C1 segment of cervical spinal cord (tissue), 14 donors: ENCODE measurements around the gene MPST.
"Not testable (repeated sequence)": the region's sequence is repeated elsewhere in the genome, so short reads cannot be mapped to it uniquely, and the experiment has no call there.

ENCODE experiments used
- DNase-seq, 14 donors: peaks; one replicate each; lab custom pipeline; 2025; lab: John Stamatoyannopoulos, UW

MPST gene

DNA sequence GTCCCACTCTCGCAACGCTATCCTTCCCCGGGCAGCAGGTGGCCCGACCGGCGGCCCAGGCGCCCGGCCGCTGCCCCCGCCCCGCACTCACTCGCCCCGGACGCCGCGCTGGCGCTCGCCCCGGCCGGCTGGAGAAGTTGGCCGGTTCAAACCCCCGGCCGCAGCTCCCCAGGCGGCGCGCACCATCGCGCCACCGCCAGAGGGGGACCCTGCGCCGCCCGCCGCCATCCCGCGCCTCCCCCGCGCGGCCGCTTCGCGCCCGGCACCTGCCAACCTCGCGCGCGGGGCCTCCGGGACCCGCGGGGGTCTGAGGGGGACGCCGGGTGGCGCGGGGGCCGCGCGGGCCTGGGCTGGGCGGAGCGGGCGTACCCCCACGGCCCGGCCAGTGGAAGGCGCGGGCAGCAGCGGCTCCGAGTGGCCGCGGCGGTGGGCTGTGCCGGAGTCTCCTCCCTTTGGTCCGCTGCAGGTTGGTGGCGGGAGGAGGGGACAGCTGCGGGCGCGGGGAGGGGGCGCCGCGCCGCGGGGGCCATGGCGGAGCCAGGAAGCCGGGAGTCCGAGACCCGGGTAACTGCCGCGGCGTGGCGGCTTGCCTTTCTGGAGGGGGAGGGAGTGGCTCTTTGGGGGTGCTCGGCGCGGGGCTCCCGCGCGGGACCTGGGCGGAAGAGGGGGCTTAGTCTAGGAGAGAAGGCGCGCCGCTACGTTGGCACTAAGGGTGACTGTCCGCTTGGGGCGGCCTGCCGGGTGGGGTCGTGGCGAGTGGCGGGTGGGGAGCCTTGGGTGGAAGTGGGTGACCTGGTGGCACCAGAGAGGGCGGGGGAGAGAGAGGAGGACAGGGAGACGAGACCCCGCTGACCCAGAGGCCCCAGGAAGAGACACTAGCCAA is at the start of gene MPST, which contains the start of gene TST:
Gene MPST, plus strand, starts transcription at position 434 of the 883 bp plus-strand sequence. Its CDS starts 95 bp downstream, at position 529.
Gene TST, minus strand, starts transcription at position 139 of the 883 bp plus-strand sequence. CDS start 715 bp downstream, outside the sequence.
- DNase-seq, result peak in 13 of 14 donors; percentile 12 to 87 (median 72)

DNA sequence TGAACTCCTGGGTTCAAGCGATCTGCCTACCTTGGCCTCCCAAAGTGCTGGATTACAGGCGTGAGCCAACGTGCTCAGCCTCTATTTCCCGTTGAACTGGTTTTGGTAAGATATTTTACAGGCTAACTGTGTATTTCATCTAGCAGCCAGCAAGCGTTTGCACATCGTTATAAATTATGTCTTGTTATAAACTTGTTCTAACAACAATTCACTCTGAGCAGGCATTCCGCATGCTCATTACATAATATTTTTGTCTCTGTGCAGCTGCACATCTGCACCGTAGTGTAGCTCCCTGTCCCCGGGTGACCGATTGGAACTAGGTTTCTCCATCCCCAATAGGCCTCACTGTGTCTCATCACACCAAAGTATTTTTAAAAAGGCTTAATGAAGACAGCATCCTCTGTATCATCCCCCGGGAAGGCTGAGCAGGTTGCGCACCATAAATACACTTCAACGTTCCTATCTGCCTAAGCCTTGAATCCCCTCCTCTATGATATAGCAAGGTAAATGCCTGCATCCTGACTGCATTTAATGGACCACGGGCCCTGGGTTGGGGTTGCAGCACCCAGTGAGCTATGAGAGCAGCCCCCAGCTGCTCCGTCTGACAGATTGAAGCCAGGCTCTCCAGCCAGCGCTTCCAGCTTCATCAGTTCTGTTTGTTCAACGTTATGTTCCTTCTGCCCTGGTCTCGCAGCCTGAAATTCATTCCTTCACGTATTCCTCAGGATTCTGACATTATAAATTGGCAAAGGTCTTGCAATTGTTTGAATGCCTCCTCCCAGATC is 48.0 kb upstream of the MPST start:
- DNase-seq, result no peak

DNA sequence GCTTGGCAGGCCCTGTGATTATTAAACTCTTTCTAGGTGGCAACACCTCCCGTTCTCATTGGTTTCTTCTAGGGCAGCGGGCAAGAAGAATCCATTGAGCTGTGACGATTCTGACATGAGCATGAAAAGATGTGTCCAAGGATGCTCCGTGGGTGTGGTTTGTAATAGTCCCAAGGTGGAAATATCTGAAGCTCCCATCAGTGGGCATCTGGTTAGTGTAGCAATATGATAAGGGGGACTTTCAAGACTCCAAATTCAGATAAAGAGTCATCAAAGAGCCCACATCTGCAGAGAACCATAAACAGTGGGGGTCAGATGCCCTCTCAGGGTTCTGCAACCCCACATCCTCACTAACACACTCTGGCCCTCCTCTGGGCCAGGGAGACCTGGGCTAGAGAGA is 42.9 kb upstream of the MPST start:
- no peak for DNase-seq

DNA sequence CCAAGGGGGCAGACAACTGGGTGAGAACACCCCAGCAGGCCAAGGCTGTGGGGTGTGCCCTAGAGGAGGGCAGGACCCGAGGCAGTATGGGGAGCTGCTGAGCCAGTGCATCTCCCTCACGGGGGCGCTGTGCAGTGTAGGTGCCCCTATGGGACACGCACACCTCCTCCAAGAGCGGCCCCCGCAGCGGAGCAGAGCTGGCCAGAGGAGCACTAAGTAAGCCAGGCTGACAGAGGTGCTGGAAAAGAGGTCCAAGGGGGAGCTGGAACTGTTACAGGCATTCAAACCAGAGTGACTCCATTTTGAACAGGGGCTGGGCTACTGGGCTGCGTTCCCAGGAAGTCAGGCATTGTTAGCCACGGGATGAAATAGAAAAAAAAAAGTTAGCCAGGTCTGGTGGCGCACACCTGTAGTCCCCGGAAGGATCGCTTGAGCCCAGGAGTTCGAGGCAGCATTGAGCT is 42.1 kb upstream of the MPST start:
- peak in 7 of 14 donors; percentile 1 to 49 (median 13) for DNase-seq

DNA sequence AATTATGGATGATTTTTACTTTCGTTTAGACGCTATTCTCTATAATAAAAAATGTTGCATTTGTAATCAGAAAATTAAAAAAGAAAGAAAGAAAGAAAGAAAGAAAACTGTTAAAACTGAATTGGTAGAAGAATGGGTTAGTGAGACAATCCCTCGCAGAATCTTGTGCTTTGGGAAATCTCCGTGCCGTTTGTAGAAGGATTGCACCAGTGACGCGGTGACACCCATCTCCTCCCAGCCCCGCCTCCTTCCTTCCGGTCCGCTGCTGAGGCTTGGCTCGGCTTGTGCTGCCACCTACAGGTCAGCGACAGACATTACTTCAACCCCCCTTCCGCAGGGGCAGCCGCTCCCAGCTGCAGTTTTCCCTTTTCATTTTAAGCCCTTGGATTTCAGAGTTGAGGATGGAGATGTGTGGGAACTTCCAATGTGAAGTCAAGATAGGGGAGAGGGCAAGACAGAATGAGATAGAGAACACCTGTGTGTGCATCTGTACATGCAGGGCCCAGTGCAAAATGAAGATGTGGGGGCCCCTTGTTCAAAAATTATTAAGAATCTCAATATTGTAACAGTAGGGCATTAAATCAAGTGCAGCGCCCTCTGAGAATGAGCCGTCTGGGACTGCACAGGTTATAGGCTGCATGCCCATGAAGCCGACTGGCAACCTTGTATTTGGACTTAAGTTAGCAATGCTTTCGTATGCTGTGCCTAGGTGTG is 41.4 kb upstream of the MPST start:
- peak; percentile 23 to 85 (median 67) for DNase-seq

DNA sequence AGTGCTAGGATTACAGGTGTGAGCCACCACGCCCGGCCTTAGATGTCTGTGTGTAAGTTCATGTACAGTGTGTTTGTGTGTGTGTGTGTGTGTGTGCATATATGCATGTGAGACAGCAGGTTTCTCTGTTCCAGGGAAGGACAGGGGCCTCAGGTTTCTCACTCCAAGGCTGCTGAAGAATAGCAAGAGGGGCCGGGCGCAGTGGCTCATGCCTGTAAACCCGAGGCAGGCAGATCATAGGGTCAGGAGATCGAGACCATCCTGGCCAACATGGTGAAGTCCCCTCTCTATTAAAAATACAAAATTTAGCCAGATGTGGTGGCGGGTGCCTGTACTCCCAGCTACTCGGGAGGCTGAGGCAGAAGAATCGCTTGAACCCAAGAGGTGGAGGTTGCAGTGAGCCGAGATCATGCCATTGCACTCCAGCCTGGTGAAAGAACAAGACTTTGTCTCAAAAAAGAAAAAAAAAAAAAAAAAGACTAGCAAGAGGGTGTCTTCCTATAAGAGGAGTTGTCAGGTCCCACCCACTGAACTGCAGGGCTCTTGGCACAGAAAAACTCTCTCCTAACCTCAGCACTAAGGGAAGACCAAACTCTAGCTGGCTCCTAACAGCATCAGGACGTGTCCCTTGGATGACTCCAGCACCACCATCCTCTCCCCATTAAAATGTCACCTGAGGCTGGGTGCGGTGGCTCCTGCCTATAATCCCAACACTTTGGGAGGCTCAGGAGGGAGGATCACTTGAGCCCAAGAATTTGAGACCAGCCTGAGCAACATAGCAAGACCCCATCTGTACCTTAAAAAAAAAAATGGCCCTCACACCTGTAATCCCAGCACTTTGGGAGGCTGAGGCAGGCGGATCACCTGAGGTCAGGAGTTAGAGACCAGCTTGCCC is 40.3 kb upstream of the MPST start:
- no peak for DNase-seq

DNA sequence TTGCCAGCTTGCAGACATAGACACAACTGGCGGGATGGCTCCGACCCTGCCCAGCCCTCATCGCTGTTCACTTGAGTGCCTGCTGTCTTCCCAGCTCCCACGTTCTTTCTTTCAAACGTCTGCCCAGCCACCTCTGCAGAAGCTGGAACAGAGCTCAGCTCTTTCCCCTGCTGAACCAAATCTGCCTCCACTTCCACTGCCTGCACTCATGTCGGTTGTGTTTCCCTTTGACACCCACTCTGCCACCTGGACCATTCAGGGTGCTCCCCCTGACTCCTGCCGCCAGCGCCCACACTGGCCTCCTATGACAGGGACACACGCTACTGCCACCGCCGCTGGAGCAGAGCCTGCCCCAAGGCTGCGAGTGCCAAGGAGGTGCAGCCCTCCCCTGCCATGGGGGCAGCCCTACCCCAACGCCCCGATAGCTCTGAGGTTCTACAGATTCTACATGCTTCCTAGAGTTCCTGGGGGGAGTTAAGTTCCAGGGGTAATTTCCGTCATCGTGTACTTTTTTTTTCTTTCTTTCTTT is 38.2 kb upstream of the MPST start:
- no peak for DNase-seq

DNA sequence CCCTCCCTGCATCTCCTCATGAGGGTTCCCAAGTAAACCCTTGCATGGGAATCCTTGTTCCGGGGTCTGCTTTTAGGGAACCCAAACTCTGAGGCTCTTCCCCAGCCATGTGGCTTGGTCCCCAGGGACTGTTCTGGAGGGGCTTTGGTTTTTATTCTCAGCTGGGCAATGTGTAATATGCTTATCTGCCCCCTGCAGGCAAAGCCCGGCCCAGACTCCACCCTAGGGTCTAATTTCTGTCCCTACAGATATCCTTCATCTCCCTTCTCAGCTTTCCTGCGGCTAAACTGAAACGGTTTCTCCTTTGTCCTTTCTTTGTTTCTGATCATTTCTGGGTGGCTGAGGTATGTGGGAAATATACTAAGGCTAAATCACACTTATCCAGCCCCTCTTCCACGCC is 37.4 kb upstream of the MPST start:
- DNase-seq, result no peak

DNA sequence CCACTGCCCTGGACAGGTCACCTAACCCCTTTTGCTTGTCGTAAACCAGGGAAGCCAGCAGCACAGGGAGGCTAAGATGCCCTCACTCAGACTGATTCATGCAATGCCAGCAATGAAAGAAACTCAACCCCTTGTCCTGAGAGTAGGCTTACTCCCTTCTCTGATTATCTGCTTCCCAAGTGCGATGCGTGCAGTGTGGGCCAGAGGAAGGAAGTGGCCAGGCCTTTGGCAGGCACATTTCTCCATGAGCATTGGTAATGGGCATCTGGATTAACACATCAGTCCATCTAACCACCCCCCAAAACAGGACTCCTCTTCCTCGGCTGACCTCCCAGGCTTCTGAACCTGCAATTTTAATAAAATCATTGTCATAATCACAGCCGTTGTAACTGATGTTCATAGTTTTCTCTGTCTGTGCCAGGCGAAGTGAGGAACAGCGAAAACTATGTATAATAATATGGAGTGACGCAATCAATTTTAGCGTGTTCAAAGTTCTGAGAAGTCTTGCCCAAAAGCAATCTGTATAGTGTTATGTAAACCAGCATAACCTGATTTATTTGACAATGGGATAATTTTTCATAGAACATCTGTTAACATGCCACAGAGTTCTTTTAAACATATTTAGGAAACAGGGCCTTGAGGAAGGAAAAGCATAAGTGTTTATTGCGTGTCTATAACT is 34.2 kb upstream of the MPST start:
- DNase-seq, result no peak

DNA sequence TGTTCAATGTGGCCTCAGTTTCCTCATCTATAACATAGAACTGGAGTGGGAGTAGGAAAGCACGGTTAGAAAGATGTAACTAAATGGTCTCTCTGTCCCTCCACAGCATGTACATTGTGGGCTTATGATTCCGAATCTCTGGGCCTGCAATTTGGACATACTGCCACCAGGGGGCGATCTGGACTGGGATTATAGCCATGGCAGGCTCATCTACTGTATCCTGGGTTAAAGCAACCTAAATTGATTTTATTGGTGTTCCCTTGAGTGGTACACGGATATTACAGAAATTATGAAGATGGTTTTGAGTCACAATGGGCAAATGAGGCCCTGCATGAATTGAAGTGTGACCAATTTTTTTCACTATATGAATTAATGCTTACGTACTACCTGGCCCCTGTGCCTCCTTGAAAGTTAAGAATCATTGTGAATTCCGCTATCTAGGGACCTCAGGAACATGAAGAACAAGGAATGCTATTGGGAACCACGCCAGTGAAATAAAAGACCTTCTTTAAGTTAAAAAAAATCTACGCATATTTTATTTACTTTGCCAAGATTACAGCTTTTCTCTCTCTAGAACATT is 33.2 kb upstream of the MPST start:
- DNase-seq, result no peak

DNA sequence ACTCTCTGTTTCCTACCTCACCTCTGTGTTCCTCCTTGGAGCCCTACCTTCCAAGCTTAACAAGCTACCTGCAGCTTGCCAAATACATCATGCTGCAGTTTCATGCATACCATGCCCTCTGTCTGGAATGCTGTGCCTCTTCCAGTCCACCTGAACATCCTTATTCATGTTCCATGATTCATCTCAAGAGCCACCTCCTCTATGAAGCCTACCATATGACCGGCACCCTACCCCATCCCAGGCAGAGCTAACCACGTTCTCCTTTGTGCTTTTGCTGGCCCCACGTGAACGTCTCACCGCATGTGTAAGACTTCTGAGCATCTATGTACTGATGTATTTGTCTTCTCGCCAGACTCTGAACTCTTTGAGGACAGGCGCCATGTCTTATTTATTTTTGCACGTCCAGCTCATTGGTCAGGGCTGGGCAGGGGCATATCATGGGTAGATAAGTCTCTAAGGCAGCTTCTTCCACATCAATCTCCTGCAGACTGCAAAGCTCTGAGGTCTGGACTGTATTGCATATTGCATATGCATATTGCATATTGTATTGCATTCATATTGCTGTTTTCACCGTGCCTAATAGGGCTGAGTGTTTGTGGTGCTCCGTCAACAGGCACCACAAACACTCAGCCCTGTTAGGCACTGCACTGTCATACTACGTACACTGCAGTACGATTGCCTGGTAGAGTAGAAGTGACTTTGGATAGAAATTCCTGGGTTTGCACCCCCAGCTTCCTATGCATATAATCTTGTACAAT is 31.3 kb upstream of the MPST start:
- DNase-seq, result no peak

DNA sequence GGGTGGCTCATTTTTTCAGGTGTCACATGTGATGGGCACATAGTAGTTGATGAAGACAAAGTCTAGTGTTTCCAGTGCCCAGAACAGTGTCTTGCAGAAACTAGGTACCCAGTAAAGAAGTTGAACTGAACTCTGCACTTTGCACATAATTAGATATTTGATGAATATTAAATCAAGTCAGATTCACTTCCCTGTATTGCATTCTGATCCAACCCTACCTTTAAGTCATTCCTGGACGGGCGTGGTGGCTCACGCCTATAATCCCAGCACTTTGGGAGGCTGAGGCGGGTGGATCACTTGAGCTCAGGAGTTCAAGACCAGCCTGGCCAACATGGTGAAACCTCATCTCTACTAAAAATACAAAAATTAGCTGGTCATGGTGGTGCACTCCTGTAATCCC is 30.5 kb upstream of the MPST start:
- DNase-seq, result not testable (repeated sequence)

DNA sequence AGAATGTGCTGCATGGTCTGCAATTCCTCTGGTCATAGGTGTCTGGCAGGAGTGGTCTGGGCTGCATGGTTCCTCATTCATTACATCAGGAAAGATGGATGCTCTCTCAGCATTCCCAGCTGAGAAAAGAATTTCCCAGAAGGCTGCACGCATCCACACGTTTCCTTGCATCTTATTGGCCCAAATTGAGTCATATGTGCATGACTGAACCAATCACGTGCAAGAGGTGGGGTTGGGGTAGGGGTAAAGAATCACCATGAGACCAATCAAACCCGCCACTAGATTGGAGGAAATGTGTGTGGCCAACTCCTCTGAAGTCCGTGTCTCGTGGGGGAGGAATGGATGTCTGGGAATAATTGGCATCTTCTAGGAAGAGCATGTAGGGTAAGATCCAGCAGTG is 29.1 kb upstream of the MPST start:
- DNase-seq, result no peak

DNA sequence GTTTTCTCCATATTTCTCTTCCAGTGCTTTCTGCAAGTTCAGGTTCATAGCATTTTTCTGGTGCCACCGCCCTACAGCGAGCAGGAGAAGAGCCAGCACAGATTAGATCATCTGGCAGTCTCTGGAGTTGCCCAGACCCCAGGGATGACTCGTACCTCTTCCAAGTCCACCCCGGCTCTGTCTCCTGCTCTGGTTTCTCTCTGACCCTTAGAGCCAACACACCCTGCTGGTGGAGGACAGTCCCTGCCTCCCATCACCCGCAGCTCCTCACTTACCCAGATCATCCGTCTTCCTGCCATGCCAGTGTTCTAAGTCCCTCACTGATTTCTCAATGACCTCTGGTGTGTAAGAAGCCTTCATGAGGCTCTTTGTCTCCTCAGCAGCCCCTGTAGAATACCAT is 28.3 kb upstream of the MPST start:
- DNase-seq, result no peak

DNA sequence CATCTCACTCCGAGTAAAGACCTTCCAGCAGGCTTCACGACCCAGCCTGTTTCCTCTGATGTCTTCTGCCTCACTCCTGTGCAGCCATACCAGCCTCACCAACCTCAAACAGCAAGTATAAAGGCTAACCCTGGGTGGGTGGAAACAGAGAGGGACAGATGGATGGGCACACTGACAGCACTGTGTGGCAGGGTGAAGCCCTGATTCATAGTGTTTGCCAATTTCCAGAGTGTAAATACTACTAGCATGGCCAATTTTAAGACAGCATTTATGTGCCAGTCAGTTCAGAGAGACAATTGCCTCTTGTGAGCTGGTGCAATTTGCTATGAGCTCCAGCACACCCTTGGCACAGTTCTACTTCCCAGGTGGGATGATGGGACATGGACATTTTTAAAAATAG is 21.8 kb upstream of the MPST start:
- no peak for DNase-seq

DNA sequence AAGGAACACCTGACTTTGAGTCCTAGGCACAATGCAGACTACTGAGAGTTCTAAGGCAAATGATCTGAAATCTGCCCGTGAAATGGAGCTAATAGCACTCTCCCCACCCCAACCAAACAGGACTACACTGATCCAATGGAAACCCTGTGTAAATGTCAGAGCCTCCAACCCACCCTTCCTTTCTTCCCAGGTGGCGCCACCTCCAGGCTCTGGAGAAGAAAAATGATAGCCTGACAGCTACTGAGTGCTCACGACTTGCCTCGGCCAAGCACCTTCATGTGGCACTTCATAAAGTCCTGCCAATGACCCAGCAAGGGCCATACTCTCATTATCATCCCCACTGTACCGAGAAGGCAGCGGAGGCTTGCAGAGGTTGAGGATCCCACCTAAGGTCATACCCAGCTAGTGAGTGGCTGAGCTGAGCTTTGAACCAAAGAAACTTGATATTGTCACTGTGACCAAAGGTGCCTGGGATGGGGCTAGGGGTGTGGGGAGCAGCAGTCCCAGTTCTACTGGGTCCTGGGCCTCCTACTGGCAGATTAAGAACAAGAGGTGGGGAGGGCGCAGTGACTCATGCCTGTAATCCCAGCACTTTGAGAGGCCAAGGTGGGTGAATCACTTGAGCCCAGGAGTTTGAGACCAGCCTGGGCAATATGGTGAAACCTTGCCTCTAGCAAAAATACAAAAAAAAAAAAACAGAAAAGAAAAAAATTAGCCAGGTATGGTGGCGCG is 20.8 kb upstream of the MPST start:
- DNase-seq, result no peak

DNA sequence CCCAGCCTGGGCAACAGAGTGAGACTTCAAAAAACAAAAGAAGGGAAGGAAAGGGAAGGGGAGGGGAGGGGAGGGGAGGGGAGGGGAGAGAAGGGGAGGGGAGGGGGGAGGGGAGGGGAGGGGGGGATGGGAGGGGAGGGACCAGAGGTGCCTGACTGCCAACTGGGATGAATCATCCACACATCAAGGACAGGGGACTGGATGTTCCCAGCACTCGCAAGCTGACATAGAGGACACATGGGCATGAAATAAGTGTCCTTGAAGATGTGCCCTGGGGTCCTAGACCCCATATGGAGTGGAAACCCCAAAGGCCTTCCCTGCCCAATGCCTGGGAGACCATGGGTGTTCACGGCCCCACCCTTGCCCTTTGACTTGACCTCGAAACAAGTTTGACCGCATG is 20.1 kb upstream of the MPST start:
- DNase-seq, result peak in 1 of 14 donors; percentile 6
